IMR-90 (cell line): Measurements from ENCODE around the gene NCR1. TPM values are rescaled to one million over a fixed set of nuclear protein-coding genes. Genes with fewer than 3 reads are reported as not detected.

Experiments used
- ATAC-seq: fragments of 200-7000 bp; cut with Tn5 transposase; 2 replicates; pipeline ENCODE4 v1.9.1; 2020; ENCODE audit warnings: low read depth, mild to moderate bottlenecking, moderate library complexity
- BruUV-seq: library from RNA; stranded (reverse); fragments of 400-500 nt; replicated peaks from 2 replicates; lab custom pipeline; 2021; lab: Mats Ljungman, UMichigan
- CTCF ChIA-PET: fragments of 300-600 bp; formaldehyde crosslinking; extraction: SDS; loops from one replicate; lab custom pipeline; 2021; ENCODE audit warnings: antibody characterized with exemption; lab: Yijun Ruan, JAX
- POLR2A ChIA-PET: fragments of 300-600 bp; sonication (Branson Sonifier 250); formaldehyde crosslinking; loops from one replicate; lab custom pipeline; 2022; ENCODE audit warnings: antibody characterized with exemption; ENCODE audit not compliant: unreplicated experiment; lab: Charles Lee
- DNase-seq: peaks from one replicate; pipeline ENCODE4 v3.0.0; 2013
- H2AFZ ChIP-seq: replicated peaks from 2 replicates; pipeline ENCODE3; 2013; ENCODE audit warnings: low read length, mild to moderate bottlenecking; ENCODE audit not compliant: poor library complexity
- H2AK5ac ChIP-seq: 2 replicates; pipeline ENCODE4 v1.6.1; 2013; ENCODE audit warnings: low read depth, low read length, inconsistent platforms
- H2AK9ac ChIP-seq: replicated peaks from 2 replicates; pipeline ENCODE3; 2013; ENCODE audit warnings: mild to moderate bottlenecking, low read depth, low read length, moderate library complexity; ENCODE audit not compliant: poor library complexity
- H2BK120ac ChIP-seq: 2 replicates; pipeline ENCODE4 v1.6.1; 2013; ENCODE audit warnings: low read depth, low read length, inconsistent platforms
- H2BK15ac ChIP-seq: 3 replicates; pipeline ENCODE4 v1.6.1; 2013; ENCODE audit warnings: low read depth, low read length, inconsistent platforms
- H2BK20ac ChIP-seq: 2 replicates; pipeline ENCODE4 v1.6.1; 2013; ENCODE audit warnings: low read depth, mild to moderate bottlenecking, inconsistent platforms, low read length, moderate library complexity
- H2BK5ac ChIP-seq: 2 replicates; pipeline ENCODE4 v1.6.1; 2013; ENCODE audit warnings: mild to moderate bottlenecking, low read depth, low read length, inconsistent platforms; ENCODE audit not compliant: poor library complexity, severe bottlenecking
- H3K14ac ChIP-seq: replicated peaks from 2 replicates; pipeline ENCODE4 v1.6.1; 2013; ENCODE audit warnings: low read depth, low read length, inconsistent platforms
- H3K18ac ChIP-seq: 2 replicates; pipeline ENCODE4 v1.6.1; 2013; ENCODE audit warnings: low read depth, low read length, control low read depth
- H3K23ac ChIP-seq: 2 replicates; pipeline ENCODE4 v1.6.1; 2013; ENCODE audit warnings: low read depth, low read length, inconsistent platforms
- H3K27ac ChIP-seq: 2 replicates; pipeline ENCODE4 v1.5.1; 2013; ENCODE audit warnings: mild to moderate bottlenecking, control low read depth, low read length; ENCODE audit not compliant: insufficient read depth
- H3K27me3 ChIP-seq: 2 replicates; pipeline ENCODE4 v1.6.1; 2013; ENCODE audit warnings: low read length; ENCODE audit not compliant: control insufficient read depth, insufficient read depth
- H3K36me3 ChIP-seq: 2 replicates; pipeline ENCODE4 v1.6.1; 2013; ENCODE audit warnings: low read length, mixed read lengths; ENCODE audit not compliant: control insufficient read depth, insufficient read depth
- H3K4ac ChIP-seq: 2 replicates; pipeline ENCODE4 v1.6.1; 2013; ENCODE audit warnings: low read depth, low read length, inconsistent platforms
- H3K4me1 ChIP-seq: 2 replicates; pipeline ENCODE4 v1.6.1; 2013; ENCODE audit warnings: low read length, mixed read lengths; ENCODE audit not compliant: control insufficient read depth, insufficient read depth
- H3K4me2 ChIP-seq: 2 replicates; pipeline ENCODE4 v1.6.1; 2013; ENCODE audit warnings: low read depth, mild to moderate bottlenecking, control low read depth, low read length, moderate library complexity
- H3K4me3 ChIP-seq: 2 replicates; pipeline ENCODE4 v1.5.1; 2013; ENCODE audit warnings: low read depth, mild to moderate bottlenecking, control low read depth, low read length, moderate library complexity; ENCODE audit not compliant: insufficient read depth
- H3K56ac ChIP-seq: 2 replicates; pipeline ENCODE4 v1.6.1; 2013; ENCODE audit warnings: low read length, inconsistent platforms; ENCODE audit not compliant: insufficient read depth; ENCODE audit errors: extremely low read depth
- H3K79me1 ChIP-seq, 2 experiments: 2 replicates each; pipeline ENCODE4 v1.6.1; 2013; ENCODE audit warnings: low read length in 2 of 2, inconsistent platforms in 1 of 2, low read depth in 1 of 2
- H3K9ac ChIP-seq: 2 replicates; pipeline ENCODE4 v1.6.1; 2013; ENCODE audit warnings: low read depth, low read length, control low read depth
- H3K9me1 ChIP-seq: 2 replicates; pipeline ENCODE4 v1.6.1; 2013; ENCODE audit warnings: low read length, inconsistent platforms; ENCODE audit not compliant: insufficient read depth
- H3K9me3 ChIP-seq: 2 replicates; pipeline ENCODE4 v1.6.1; 2013; ENCODE audit warnings: low read length; ENCODE audit not compliant: control insufficient read depth, insufficient read depth
- H4K20me1 ChIP-seq: 2 replicates; pipeline ENCODE4 v1.6.1; 2013; ENCODE audit warnings: low read length, inconsistent platforms; ENCODE audit not compliant: insufficient read depth
- H4K5ac ChIP-seq: 2 replicates; pipeline ENCODE4 v1.6.1; 2013; ENCODE audit warnings: mild to moderate bottlenecking, low read depth, low read length, control low read depth
- H4K8ac ChIP-seq, 2 experiments: 2 replicates each; pipeline ENCODE4 v1.6.1; 2013; ENCODE audit warnings: low read depth in 2 of 2, low read length in 2 of 2, control low read depth in 1 of 2, inconsistent platforms in 1 of 2
- H4K91ac ChIP-seq: 2 replicates; pipeline ENCODE4 v1.6.1; 2013; ENCODE audit warnings: low read depth, low read length, inconsistent platforms; ENCODE audit not compliant: insufficient read depth
- CEBPB ChIP-seq: IDR thresholded peaks from 2 replicates; pipeline ENCODE4 v1.6.1; 2012; ENCODE audit warnings: low read depth, low read length, improper control_type of control experiment
- CHD1 ChIP-seq: IDR thresholded peaks from 2 replicates; pipeline ENCODE4 v1.6.1; 2012; ENCODE audit warnings: low read depth, low read length, improper control_type of control experiment
- MAZ ChIP-seq: IDR thresholded peaks from 2 replicates; pipeline ENCODE4 v1.6.1; 2012; ENCODE audit warnings: low read depth, mild to moderate bottlenecking, low read length, improper control_type of control experiment, moderate library complexity, borderline replicate concordance
- MXI1 ChIP-seq: IDR thresholded peaks from 2 replicates; pipeline ENCODE4 v1.6.1; 2012; ENCODE audit warnings: low read depth, mild to moderate bottlenecking, low read length, moderate library complexity, borderline replicate concordance
- POLR2A ChIP-seq: IDR thresholded peaks from 2 replicates; pipeline ENCODE4 v1.6.1; 2012; ENCODE audit warnings: mild to moderate bottlenecking, low read depth, low read length
- SMC3 ChIP-seq: fragments of 150-350 bp; IDR thresholded peaks from 2 replicates; pipeline ENCODE4 v1.6.1; 2016; ENCODE audit warnings: low read depth, mild to moderate bottlenecking, antibody characterized with exemption, low read length, moderate library complexity
- WGBS, 2 experiments: methylation state at CpG; one replicate each; pipeline versions ENCODE4 v1.1.5 to v1.1.7; 2013; ENCODE audit warnings: missing lambda C conversion rate in 2 of 2; ENCODE audit not compliant: insufficient read length in 1 of 2; ENCODE audit errors: extremely low coverage in 2 of 2; 5-methylcytosine and 5-hydroxymethylcytosine counted together
- dilution Hi-C: fragments of 300-500 bp; cut with HindIII; formaldehyde crosslinking; loops from one replicate; pipeline ENCODE4 v1.14.3; 2018; ENCODE audit warnings: low sequenced_read_pairs; ENCODE audit not compliant: unreplicated experiment
- in situ Hi-C: fragments of 300-500 bp; cut with MboI; formaldehyde crosslinking; loops from 3 replicates; pipeline ENCODE4 v1.14.3; 2019; ENCODE audit warnings: low sequenced_read_pairs, inconsistent platforms, mixed read lengths
- intact Hi-C: fragments of 100-400 bp; cut with micrococcal nuclease; formaldehyde crosslinking; loops from 2 replicates; pipeline ENCODE4 v1.10.0; 2022
- polyA plus RNA-seq, 3 experiments: library from polyadenylated mRNA; depleted of rRNA; stranded (reverse); fragments of >200 nt; gene quantifications; 2 replicates each; pipeline ENCODE4 v1.2.3, GENCODE V29; 2012; ENCODE audit warnings: low replicate concordance in 1 of 3
- total RNA-seq: library from RNA; depleted of rRNA; stranded (reverse); fragments of >200 nt; gene quantifications from 2 replicates; pipeline ENCODE4 v1.2.3, GENCODE V29; 2012
- TF ChIP-seq, protein P1 (sequence below): conservative IDR thresholded peaks from 2 replicates; pipeline ENCODE4 v1.5.1; 2012; ENCODE audit warnings: mild to moderate bottlenecking, low read depth, low read length, improper control_type of control experiment

The NCR1 gene
- total and polyA plus RNA-seq, 2 of the 4 experiments (the other 2 are of a cell fraction) = not detected

DNA sequence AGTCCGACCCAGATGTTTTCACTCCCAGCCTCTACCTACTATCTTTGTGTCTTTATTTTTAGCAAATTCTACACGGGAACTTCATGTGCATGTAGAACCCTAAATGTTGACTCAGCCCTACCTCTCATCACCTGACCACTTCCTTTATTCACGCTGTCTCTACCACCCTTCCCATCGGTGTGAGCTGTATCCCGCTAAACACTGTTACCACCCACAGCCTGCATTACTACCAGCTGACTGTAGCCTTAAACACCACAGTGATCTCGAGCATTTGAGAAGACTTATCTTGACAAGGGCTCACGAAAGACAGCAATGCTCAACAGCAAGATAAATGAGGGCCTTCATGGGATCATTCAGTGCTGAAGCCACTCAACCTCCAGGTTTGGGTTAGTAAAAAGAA is 15.1 kb downstream of the NCR1 start:
- no peak overlapping the region for H2BK15ac ChIP-seq
- H2AK9ac ChIP-seq = no peak overlapping the region
- no peak for ATAC-seq
- H2BK120ac ChIP-seq = no peak overlapping the region
- H4K20me1 ChIP-seq = no peaks in the 10 kb centered on the region
- 0% methylated on average over 1 of the region's 7 CpGs; no CpG with 5 or more reads in 1 of the 2 experiments for WGBS, 2 experiments
- peaks cover 33% of the 10 kb centered on the region for H3K9me3 ChIP-seq
- BruUV-seq = no TSS peak
- H3K9ac ChIP-seq = no peak overlapping the region
- TF ChIP-seq MXI1 (no peak), MAZ (no peak), CHD1 (no peak), SMC3 (no peak), CEBPB (no peak), POLR2A (no peak)
- TF ChIP-seq, protein P1, sequence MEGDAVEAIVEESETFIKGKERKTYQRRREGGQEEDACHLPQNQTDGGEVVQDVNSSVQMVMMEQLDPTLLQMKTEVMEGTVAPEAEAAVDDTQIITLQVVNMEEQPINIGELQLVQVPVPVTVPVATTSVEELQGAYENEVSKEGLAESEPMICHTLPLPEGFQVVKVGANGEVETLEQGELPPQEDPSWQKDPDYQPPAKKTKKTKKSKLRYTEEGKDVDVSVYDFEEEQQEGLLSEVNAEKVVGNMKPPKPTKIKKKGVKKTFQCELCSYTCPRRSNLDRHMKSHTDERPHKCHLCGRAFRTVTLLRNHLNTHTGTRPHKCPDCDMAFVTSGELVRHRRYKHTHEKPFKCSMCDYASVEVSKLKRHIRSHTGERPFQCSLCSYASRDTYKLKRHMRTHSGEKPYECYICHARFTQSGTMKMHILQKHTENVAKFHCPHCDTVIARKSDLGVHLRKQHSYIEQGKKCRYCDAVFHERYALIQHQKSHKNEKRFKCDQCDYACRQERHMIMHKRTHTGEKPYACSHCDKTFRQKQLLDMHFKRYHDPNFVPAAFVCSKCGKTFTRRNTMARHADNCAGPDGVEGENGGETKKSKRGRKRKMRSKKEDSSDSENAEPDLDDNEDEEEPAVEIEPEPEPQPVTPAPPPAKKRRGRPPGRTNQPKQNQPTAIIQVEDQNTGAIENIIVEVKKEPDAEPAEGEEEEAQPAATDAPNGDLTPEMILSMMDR = no peak
- no peak overlapping the region for H2BK20ac ChIP-seq
- H3K23ac ChIP-seq = no peak overlapping the region
- H2AK5ac ChIP-seq = no peak overlapping the region
- H3K4me2 ChIP-seq = no peak overlapping the region
- DNase-seq = no peak
- H2BK5ac ChIP-seq = no peak overlapping the region
- ChIA-PET POLR2A (no interaction called here), CTCF (no interaction called here)
- intact Hi-C loops (no loop called here), in situ Hi-C loops (no loop called here), dilution Hi-C loops (no loop called here)
- H2AFZ ChIP-seq = no peak overlapping the region
- H4K5ac ChIP-seq = no peak overlapping the region
- no peaks in the 10 kb centered on the region for H3K36me3 ChIP-seq
- no peaks in the 10 kb centered on the region for H3K27me3 ChIP-seq
- no peak overlapping the region for H4K8ac ChIP-seq
- H3K4me1 ChIP-seq = no peaks in the 10 kb centered on the region
- no peak overlapping the region for H3K14ac ChIP-seq
- H4K91ac ChIP-seq = no peak overlapping the region
- no peak overlapping the region for H3K27ac ChIP-seq
- H3K18ac ChIP-seq = no peak overlapping the region
- no peak overlapping the region for H3K4ac ChIP-seq
- no peak overlapping the region for H3K56ac ChIP-seq
- H3K79me1 ChIP-seq = no peaks in the 10 kb centered on the region
- H3K9me1 ChIP-seq = no peaks in the 10 kb centered on the region
- H3K4me3 ChIP-seq = no peak overlapping the region
